Hepatocyte (in vitro differentiated cells): ENCODE results near the gene KASH5. TPM values are rescaled to one million over a fixed set of nuclear protein-coding genes. Genes with fewer than 3 reads are reported as not detected.

Source experiments
- DNase-seq: peaks from one replicate; pipeline ENCODE4 v3.0.0-alpha.2; 2016; ENCODE audit warnings: low spot score
- H2AFZ ChIP-seq: fragments of 200-600 bp; sonication (generic); 2 replicates; pipeline ENCODE4 v1.6.0; 2016; ENCODE audit warnings: antibody characterized with exemption, mild to moderate bottlenecking
- H3K27ac ChIP-seq: fragments of 200-600 bp; sonication (generic); 2 replicates; pipeline ENCODE4 v1.5.1; 2016; ENCODE audit warnings: mild to moderate bottlenecking
- H3K27me3 ChIP-seq: fragments of 200-600 bp; sonication (generic); 2 replicates; pipeline ENCODE4 v1.6.1; 2016
- H3K36me3 ChIP-seq: fragments of 200-600 bp; sonication (generic); replicated peaks from 2 replicates; pipeline ENCODE4 v1.5.1; 2016; ENCODE audit warnings: low read depth; ENCODE audit not compliant: insufficient read depth
- H3K4me1 ChIP-seq: fragments of 200-600 bp; sonication (generic); 2 replicates; pipeline ENCODE4 v1.5.1; 2016; ENCODE audit warnings: mild to moderate bottlenecking, moderate library complexity; ENCODE audit not compliant: insufficient read depth
- H3K4me2 ChIP-seq: fragments of 200-600 bp; sonication (generic); 2 replicates; pipeline ENCODE4 v1.6.0; 2016
- H3K4me3 ChIP-seq: fragments of 200-600 bp; sonication (generic); 2 replicates; pipeline ENCODE4 v1.5.1; 2016; ENCODE audit warnings: mild to moderate bottlenecking
- H3K79me2 ChIP-seq: fragments of 200-600 bp; sonication (generic); 2 replicates; pipeline ENCODE4 v1.6.0; 2017; ENCODE audit warnings: mild to moderate bottlenecking
- H3K9me2 ChIP-seq: fragments of 200-600 bp; sonication (generic); replicated peaks from 2 replicates; pipeline ENCODE4 v1.6.0; 2017; ENCODE audit warnings: mild to moderate bottlenecking; ENCODE audit not compliant: insufficient read depth
- H3K9me3 ChIP-seq: fragments of 200-600 bp; sonication (generic); 2 replicates; pipeline ENCODE4 v1.5.1; 2016; ENCODE audit warnings: low read depth, mild to moderate bottlenecking
- H4K20me1 ChIP-seq: fragments of 200-600 bp; sonication (generic); 2 replicates; pipeline ENCODE4 v1.6.0; 2016; ENCODE audit warnings: mild to moderate bottlenecking; ENCODE audit not compliant: insufficient read depth, poor library complexity, severe bottlenecking
- EZH2 ChIP-seq: fragments of 200-600 bp; sonication (generic); IDR thresholded peaks from 2 replicates; pipeline ENCODE4 v1.6.1; 2016; ENCODE audit warnings: antibody characterized with exemption, mild to moderate bottlenecking, borderline replicate concordance
- EZH2phosphoT487 ChIP-seq: fragments of 200-600 bp; sonication (generic); IDR thresholded peaks from one replicate; pipeline ENCODE4 v1.6.1; 2018; ENCODE audit warnings: antibody characterized with exemption, mild to moderate bottlenecking, low read depth, moderate library complexity; ENCODE audit not compliant: unreplicated experiment, severe bottlenecking
- WGBS: methylation state at CpG from one replicate; pipeline ENCODE4 v1.1.6; 2016; ENCODE audit warnings: low lambda C conversion rate; ENCODE audit errors: missing lambda C conversion rate; 5-methylcytosine and 5-hydroxymethylcytosine counted together
- polyA plus RNA-seq: library from polyadenylated mRNA; unstranded; fragments of >200 nt; fragmentation: Nextera tagmentation; extraction: Ambion mirVana; gene quantifications from 2 replicates; pipeline ENCODE4 v1.2.1, GENCODE V29; 2016
- total RNA-seq: library from RNA; depleted of rRNA; stranded (reverse); fragments of >200 nt; gene quantifications from 2 replicates; pipeline ENCODE4 v1.2.3, GENCODE V29; 2014
- TF ChIP-seq, protein P1 (sequence below): fragments of 200-600 bp; sonication (generic); IDR thresholded peaks from 2 replicates; pipeline ENCODE4 v1.5.1; 2016; ENCODE audit warnings: antibody characterized with exemption, mild to moderate bottlenecking; ENCODE audit not compliant: poor library complexity

The KASH5 gene
- total and polyA plus RNA-seq, 2 experiments from 2014 or later = not detected

DNA sequence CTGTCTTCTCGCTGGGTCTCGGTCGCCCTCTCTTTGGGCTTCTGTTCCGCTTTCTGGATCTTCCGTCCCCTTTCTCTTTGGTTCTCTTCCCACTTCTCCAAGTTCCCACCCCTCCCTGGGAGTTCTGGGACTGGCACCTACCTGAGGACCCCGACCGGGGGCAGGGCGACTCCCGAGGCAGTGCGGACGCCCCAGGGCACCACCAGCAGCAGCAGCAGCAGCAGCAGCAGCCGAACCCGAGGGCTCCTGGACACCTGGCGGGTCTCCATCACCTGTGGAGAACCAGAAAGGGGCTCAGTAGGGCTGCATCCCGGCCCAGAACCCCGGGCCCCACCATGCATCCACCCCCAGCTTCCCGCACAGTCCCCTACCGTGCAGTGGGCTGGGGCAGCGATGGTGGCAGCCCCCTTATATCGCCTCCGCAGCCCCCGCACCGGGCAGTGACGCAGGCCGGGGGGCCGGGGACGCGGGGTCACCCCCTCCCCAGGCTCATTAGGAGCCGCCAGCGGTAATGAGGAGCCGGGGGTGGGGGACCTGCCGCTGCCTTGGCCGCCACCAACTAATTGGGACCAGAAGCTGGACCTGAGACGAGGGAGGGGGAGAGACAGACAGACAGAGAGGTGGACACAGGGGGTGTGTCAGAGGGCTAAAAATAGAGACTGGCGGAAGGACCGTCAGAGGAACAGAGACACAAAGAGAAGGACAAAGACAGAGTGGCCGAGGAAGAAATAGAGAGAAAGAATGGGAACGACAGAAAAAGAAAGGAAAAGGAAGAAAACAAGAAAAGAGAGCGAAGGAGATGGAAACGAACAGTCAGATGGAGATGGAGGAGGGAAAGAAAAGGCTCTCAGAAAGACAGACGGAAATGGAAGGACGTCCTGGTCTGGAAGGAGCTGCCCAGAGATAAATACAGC lies 35.3 kb downstream of the KASH5 start, which contains the start of gene PTH2:
Gene PTH2, minus strand, starts transcription at position 371 of the 914 bp plus-strand sequence. Its CDS starts 102 bp downstream, at position 269.
- no peak for TF ChIP-seq EZH2
- no peaks in the 10 kb centered on the region for H3K9me2 ChIP-seq

DNA sequence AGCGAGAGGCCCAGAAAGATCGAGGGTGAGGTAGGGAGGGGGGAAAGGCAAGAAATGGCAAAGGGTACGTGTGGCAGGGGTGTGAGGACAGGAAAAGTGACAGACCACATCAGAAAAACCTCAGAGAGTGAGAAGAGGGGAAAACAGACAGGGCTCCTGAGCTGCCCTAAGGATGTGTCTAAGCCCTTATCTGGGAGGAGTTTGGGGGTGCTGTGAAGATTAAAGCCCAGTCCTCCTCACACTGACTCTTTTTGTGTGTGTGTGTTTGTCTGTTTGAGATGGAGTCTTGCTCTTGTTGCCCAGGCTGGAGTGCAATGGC lies 35.9 kb downstream of the KASH5 start:
- H3K27me3 ChIP-seq = peaks cover 99% of the 10 kb centered on the region
- H3K4me1 ChIP-seq = peaks cover 10% of the 10 kb centered on the region
- no peak overlapping the region for H2AFZ ChIP-seq
- WGBS = 26% methylated on average over 2 of the region's 3 CpGs
- no peak overlapping the region for H3K4me3 ChIP-seq
- H3K9me3 ChIP-seq = no peaks in the 10 kb centered on the region
- no peak overlapping the region for H3K27ac ChIP-seq
- no peak for TF ChIP-seq EZH2phosphoT487
- TF ChIP-seq EZH2 = no peak
- TF ChIP-seq, protein P1, sequence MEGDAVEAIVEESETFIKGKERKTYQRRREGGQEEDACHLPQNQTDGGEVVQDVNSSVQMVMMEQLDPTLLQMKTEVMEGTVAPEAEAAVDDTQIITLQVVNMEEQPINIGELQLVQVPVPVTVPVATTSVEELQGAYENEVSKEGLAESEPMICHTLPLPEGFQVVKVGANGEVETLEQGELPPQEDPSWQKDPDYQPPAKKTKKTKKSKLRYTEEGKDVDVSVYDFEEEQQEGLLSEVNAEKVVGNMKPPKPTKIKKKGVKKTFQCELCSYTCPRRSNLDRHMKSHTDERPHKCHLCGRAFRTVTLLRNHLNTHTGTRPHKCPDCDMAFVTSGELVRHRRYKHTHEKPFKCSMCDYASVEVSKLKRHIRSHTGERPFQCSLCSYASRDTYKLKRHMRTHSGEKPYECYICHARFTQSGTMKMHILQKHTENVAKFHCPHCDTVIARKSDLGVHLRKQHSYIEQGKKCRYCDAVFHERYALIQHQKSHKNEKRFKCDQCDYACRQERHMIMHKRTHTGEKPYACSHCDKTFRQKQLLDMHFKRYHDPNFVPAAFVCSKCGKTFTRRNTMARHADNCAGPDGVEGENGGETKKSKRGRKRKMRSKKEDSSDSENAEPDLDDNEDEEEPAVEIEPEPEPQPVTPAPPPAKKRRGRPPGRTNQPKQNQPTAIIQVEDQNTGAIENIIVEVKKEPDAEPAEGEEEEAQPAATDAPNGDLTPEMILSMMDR = no peak
- H3K9me2 ChIP-seq = no peaks in the 10 kb centered on the region
- H3K36me3 ChIP-seq = no peaks in the 10 kb centered on the region
- DNase-seq = no peak
- no peaks in the 10 kb centered on the region for H3K79me2 ChIP-seq
- no peaks in the 10 kb centered on the region for H4K20me1 ChIP-seq
- H3K4me2 ChIP-seq = no peak overlapping the region

More for the DNA sequence above, 35.3 kb downstream of the KASH5 start, which contains the start of gene PTH2:
- Histone ChIP-seq H3K27ac (no peak within 1 kb of the TSS), H4K20me1 (no peaks in the 10 kb centered on the region), H3K79me2 (no peaks in the 10 kb centered on the region), H3K9me3 (no peaks in the 10 kb centered on the region), H3K4me1 (peaks cover 10% of the 10 kb centered on the region), H3K4me2 (peak within 1 kb of the TSS; percentile 65), H2AFZ (no peak within 1 kb of the TSS), H3K27me3 (peaks cover 99% of the 10 kb centered on the region), H3K4me3 (no peak within 1 kb of the TSS), H3K36me3 (no peaks in the 10 kb centered on the region)
- no peak for DNase-seq
- 35% methylated on average over 27 of the region's 42 CpGs for WGBS

DNA sequence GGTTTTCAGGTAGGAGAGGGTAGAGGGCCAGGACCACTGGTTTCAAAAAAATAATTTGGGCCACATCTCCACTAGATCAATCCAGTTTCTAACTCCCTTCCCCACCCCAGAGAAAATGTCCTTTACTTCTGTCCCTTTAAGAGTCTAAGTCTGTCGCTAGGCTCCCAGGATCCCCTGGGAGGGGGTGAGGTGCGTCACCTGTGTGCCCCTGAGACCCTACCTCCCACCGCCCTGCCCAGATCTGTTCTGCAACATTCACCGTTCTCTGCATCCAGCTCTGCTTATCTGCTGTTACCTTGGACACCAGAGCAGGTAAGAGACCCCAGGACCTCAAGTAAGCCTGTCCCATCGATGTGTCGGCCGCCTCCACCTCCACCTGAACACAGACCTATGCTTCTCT lies 37.1 kb downstream of the KASH5 start, which contains the start of gene GFY:
Gene GFY, plus strand, starts transcription at position 211 of the 400 bp plus-strand sequence. CDS start 1,043 bp downstream, outside the sequence.
- Histone ChIP-seq H3K4me3 (no peak within 1 kb of the TSS), H3K9me3 (no peaks in the 10 kb centered on the region), H3K27me3 (peaks cover 98% of the 10 kb centered on the region), H3K27ac (no peak within 1 kb of the TSS), H3K4me2 (no peak within 1 kb of the TSS), H3K79me2 (no peaks in the 10 kb centered on the region), H4K20me1 (no peaks in the 10 kb centered on the region), H2AFZ (no peak within 1 kb of the TSS), H3K9me2 (no peaks in the 10 kb centered on the region), H3K4me1 (peaks cover 10% of the 10 kb centered on the region), H3K36me3 (no peaks in the 10 kb centered on the region)
- 50% methylated on average over 7 of the region's 7 CpGs for WGBS
- DNase-seq = no peak
- no peak for TF ChIP-seq EZH2
- TF ChIP-seq, protein P1 = no peak
- no peak for TF ChIP-seq EZH2phosphoT487

DNA sequence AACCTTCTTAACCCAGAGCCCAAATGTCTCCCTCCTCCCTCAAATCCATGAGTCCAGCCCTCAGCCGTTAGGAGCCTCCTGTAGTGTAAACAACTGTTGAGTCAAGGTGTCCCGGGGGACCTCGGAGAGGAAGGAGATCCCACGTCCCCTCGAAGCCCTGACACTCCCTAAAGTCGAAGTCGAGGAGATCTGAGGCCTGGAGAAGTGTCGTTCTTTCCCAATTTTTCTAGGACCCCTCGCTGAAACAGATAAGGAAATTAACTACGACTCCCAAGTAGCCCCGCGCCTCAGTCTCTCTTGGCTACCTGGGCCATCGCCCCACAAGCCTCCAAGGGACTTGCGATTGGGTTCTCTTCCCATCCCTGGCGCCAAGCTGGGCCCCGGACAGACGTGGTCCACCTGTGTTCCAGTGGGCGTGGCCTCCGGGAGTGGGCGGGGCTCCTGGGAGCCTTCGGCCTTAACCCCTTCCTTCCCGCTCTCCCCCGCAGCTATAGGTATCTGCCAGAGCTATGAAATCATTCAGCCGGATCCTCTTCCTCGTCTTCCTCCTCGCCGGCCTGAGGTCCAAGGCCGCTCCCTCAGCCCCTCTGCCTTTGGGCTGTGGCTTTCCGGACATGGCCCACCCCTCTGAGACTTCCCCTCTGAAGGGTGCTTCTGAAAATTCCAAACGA lies 38.0 kb downstream of the KASH5 start:
- H3K4me1 ChIP-seq = peaks cover 10% of the 10 kb centered on the region
- TF ChIP-seq, protein P1 = no peak
- TF ChIP-seq EZH2 = no peak
- TF ChIP-seq EZH2phosphoT487 = no peak
- WGBS = 9% methylated on average over 29 of the region's 30 CpGs
- H2AFZ ChIP-seq = no peak overlapping the region
- no peak overlapping the region for H3K4me2 ChIP-seq
- no peaks in the 10 kb centered on the region for H3K79me2 ChIP-seq
- no peaks in the 10 kb centered on the region for H3K9me2 ChIP-seq
- no peaks in the 10 kb centered on the region for H3K36me3 ChIP-seq
- H3K4me3 ChIP-seq = no peak overlapping the region
- no peak overlapping the region for H3K27ac ChIP-seq
- H3K27me3 ChIP-seq = peaks cover 98% of the 10 kb centered on the region
- H3K9me3 ChIP-seq = no peaks in the 10 kb centered on the region
- DNase-seq = no peak
- no peaks in the 10 kb centered on the region for H4K20me1 ChIP-seq
